DOHH2 (cell line): ENCODE results near the gene ZP3.
"Not testable (repeated sequence)": the region's sequence is repeated elsewhere in the genome, so short reads cannot be mapped to it uniquely, and the experiment has no call there.

Experiments
- CTCF ChIP-seq: fragments of 200-600 bp; sonication (generic); IDR thresholded peaks from one replicate; pipeline ENCODE4 v1.5.1; 2014; ENCODE audit warnings: antibody characterized with exemption, mild to moderate bottlenecking, low read depth, low read length; ENCODE audit not compliant: poor library complexity, severe bottlenecking
- EZH2phosphoT487 ChIP-seq: fragments of 200-600 bp; sonication (generic); IDR thresholded peaks from 2 replicates; pipeline ENCODE4 v1.6.1; 2017; ENCODE audit warnings: borderline replicate concordance, mild to moderate bottlenecking, antibody characterized with exemption, low read length, moderate library complexity, mixed read lengths

DNA sequence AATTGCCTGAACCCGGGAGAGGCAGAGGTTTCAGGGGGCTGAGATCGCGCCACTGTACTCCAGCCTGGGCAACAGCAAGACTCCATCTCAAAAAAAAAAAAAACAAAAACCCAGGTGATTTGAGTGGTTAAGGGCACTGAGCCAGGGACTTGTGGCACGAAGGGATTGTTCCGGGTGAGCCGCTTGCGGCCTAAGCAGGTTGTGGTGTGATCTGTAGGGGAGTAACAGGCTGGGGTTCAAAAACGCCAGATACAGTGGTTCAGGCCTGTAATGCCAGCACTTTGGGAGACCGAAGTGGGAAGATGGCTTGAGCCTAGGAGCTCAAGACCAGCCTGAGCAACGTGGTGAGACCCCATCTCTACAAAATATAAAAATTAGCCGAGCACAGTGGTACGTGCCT, 19.1 kb downstream of the ZP3 start:
- not testable (repeated sequence) for TF ChIP-seq CTCF, EZH2phosphoT487
